Measurements from ENCODE around the gene TMEM37. TPM values are rescaled to one million over a fixed set of nuclear protein-coding genes. Genes with fewer than 3 reads are reported as not detected.

Gene TMEM37
- total and polyA plus RNA-seq, 9 of the 15 experiments (the other 6 are each of a cell fraction or from before 2014, with no cell fraction given) = 0.03 to 0.64 (median 0.31) TPM; not detected in 1

DNA sequence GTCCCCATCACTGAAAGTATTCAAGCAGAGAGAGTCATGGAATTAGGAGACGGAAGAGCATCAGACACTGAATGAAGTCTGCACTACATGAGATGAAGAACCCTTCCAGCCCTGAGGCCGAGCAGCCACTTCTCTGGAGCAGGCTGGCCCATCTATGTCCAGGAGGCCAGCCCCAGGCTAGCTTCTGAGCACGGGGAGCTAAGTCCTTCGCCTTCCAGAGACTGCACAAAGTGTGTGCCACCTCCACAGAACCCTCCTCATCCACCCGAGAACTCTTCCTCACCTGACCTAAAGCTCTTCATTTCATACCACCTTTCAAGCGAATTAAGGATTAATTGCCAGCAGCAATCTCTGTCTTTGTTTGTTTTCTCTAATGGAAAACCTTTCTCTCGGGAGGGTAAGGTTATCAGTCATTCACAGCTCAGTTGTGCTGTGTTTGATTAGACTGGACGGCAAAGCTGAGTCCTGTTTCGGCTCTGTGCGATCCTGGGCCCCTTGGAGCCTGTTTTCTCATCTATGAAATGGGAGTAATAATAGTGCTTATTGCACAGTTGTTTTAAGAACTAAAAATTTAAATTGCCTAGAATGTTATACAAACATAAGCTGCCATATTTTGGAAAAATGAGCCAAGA is 54.7 kb downstream of the TMEM37 start (continued):
- no peak for TF ChIP-seq MBD2 (IDR thresholded peaks at IDR 0.05; ENCODE audit: borderline replicate concordance, low read depth)
- TF ChIP-seq FOS (IDR thresholded peaks at IDR 0.05; ENCODE audit: extremely low read depth, insufficient read length) = no peak
- no peak for TF ChIP-seq ESRRB (CRISPR knock-in tag; IDR thresholded peaks at IDR 0.05; ENCODE audit: borderline replicate concordance)
- TF ChIP-seq HDAC1 (IDR thresholded peaks at IDR 0.05) = peak in 1 of 2 experiments; percentile 40; a peak in 1 of 4 replicates
- TF ChIP-seq, protein P1, sequence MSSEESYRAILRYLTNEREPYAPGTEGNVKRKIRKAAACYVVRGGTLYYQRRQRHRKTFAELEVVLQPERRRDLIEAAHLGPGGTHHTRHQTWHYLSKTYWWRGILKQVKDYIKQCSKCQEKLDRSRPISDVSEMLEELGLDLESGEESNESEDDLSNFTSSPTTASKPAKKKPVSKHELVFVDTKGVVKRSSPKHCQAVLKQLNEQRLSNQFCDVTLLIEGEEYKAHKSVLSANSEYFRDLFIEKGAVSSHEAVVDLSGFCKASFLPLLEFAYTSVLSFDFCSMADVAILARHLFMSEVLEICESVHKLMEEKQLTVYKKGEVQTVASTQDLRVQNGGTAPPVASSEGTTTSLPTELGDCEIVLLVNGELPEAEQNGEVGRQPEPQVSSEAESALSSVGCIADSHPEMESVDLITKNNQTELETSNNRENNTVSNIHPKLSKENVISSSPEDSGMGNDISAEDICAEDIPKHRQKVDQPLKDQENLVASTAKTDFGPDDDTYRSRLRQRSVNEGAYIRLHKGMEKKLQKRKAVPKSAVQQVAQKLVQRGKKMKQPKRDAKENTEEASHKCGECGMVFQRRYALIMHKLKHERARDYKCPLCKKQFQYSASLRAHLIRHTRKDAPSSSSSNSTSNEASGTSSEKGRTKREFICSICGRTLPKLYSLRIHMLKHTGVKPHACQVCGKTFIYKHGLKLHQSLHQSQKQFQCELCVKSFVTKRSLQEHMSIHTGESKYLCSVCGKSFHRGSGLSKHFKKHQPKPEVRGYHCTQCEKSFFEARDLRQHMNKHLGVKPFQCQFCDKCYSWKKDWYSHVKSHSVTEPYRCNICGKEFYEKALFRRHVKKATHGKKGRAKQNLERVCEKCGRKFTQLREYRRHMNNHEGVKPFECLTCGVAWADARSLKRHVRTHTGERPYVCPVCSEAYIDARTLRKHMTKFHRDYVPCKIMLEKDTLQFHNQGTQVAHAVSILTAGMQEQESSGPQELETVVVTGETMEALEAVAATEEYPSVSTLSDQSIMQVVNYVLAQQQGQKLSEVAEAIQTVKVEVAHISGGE (CRISPR knock-in tag; IDR thresholded peaks at IDR 0.05) = no peak
- TF ChIP-seq, protein P2, sequence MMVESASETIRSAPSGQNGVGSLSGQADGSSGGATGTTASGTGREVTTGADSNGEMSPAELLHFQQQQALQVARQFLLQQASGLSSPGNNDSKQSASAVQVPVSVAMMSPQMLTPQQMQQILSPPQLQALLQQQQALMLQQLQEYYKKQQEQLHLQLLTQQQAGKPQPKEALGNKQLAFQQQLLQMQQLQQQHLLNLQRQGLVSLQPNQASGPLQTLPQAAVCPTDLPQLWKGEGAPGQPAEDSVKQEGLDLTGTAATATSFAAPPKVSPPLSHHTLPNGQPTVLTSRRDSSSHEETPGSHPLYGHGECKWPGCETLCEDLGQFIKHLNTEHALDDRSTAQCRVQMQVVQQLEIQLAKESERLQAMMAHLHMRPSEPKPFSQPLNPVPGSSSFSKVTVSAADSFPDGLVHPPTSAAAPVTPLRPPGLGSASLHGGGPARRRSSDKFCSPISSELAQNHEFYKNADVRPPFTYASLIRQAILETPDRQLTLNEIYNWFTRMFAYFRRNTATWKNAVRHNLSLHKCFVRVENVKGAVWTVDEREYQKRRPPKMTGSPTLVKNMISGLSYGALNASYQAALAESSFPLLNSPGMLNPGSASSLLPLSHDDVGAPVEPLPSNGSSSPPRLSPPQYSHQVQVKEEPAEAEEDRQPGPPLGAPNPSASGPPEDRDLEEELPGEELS (CRISPR knock-in tag; IDR thresholded peaks at IDR 0.05; ENCODE audit: borderline replicate concordance) = no peak
- TF ChIP-seq KDM1A (IDR thresholded peaks at IDR 0.05) = peak; percentile 82 to 86
- TF ChIP-seq ZNF133 (CRISPR knock-in tag; IDR thresholded peaks at IDR 0.05) = no peak
- no peak for TF ChIP-seq ZNF134 (CRISPR knock-in tag; conservative IDR thresholded peaks at IDR 0.05)
- no peak for TF ChIP-seq POLR2AphosphoS5 (IDR thresholded peaks at IDR 0.05; ENCODE audit: control insufficient read depth, insufficient read depth, low read depth, low read length)
- no peak for TF ChIP-seq ZNF384 (IDR thresholded peaks at IDR 0.05; ENCODE audit: low read depth, low read length)
- TF ChIP-seq, protein P3, sequence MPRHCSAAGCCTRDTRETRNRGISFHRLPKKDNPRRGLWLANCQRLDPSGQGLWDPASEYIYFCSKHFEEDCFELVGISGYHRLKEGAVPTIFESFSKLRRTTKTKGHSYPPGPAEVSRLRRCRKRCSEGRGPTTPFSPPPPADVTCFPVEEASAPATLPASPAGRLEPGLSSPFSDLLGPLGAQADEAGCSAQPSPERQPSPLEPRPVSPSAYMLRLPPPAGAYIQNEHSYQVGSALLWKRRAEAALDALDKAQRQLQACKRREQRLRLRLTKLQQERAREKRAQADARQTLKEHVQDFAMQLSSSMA (CRISPR knock-in tag; IDR thresholded peaks at IDR 0.05) = no peak
- TF ChIP-seq, protein P4, sequence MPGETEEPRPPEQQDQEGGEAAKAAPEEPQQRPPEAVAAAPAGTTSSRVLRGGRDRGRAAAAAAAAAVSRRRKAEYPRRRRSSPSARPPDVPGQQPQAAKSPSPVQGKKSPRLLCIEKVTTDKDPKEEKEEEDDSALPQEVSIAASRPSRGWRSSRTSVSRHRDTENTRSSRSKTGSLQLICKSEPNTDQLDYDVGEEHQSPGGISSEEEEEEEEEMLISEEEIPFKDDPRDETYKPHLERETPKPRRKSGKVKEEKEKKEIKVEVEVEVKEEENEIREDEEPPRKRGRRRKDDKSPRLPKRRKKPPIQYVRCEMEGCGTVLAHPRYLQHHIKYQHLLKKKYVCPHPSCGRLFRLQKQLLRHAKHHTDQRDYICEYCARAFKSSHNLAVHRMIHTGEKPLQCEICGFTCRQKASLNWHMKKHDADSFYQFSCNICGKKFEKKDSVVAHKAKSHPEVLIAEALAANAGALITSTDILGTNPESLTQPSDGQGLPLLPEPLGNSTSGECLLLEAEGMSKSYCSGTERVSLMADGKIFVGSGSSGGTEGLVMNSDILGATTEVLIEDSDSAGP (CRISPR knock-in tag; IDR thresholded peaks at IDR 0.05) = no peak
- TF ChIP-seq FOXA3 (CRISPR knock-in tag; conservative IDR thresholded peaks at IDR 0.05 in 1 of 2, IDR thresholded peaks at IDR 0.05 in 1 of 2) = peak in 1 of 2 experiments; percentile 42; a peak in 1 of 4 replicates
- TF ChIP-seq POLR2G (IDR thresholded peaks at IDR 0.05; ENCODE audit: low read depth, low read length) = no peak
- TF ChIP-seq ZNF445 (CRISPR knock-in tag; IDR thresholded peaks at IDR 0.05; ENCODE audit: low read depth) = no peak
- TF ChIP-seq ZBED1 (IDR thresholded peaks at IDR 0.05) = no peak

All from K562 (cell line).